ENCODE data around the gene TMEM42. TPM values are rescaled to one million over a fixed set of nuclear protein-coding genes. Genes with fewer than 3 reads are reported as not detected.

Gene TMEM42
- total RNA-seq, 1 donor from 2014 or later, result 10.0 TPM

GRCh38 chr3:44903314-44903713 is 41.6 kb downstream of the TMEM42 start:
- Mint-ChIP-seq H3K36me3 (ENCODE audit: low read depth) (no peaks in the 10 kb centered on the region), H3K27ac (no peak overlapping the region), H3K4me3 (no peak overlapping the region), H3K27me3 (ENCODE audit: insufficient read depth) (peaks cover 3% of the 10 kb centered on the region), H3K9me3 (no peaks in the 10 kb centered on the region), H3K4me1 (ENCODE audit: low read depth) (no peaks in the 10 kb centered on the region)
- intact Hi-C loops (cut with micrococcal nuclease), result no loop called here
- DNase-seq (ENCODE audit: low spot score), result no peak

GRCh38 chr3:44903751-44904150 is 42.0 kb downstream of the TMEM42 start:
- Mint-ChIP-seq H3K4me3 (no peak overlapping the region), H3K27me3 (ENCODE audit: insufficient read depth) (peaks cover 4% of the 10 kb centered on the region), H3K36me3 (ENCODE audit: low read depth) (no peaks in the 10 kb centered on the region), H3K9me3 (no peaks in the 10 kb centered on the region), H3K27ac (no peak overlapping the region), H3K4me1 (ENCODE audit: low read depth) (no peaks in the 10 kb centered on the region)
- no peak for DNase-seq (ENCODE audit: low spot score)
- intact Hi-C loops (cut with micrococcal nuclease), result no loop called here

DNA sequence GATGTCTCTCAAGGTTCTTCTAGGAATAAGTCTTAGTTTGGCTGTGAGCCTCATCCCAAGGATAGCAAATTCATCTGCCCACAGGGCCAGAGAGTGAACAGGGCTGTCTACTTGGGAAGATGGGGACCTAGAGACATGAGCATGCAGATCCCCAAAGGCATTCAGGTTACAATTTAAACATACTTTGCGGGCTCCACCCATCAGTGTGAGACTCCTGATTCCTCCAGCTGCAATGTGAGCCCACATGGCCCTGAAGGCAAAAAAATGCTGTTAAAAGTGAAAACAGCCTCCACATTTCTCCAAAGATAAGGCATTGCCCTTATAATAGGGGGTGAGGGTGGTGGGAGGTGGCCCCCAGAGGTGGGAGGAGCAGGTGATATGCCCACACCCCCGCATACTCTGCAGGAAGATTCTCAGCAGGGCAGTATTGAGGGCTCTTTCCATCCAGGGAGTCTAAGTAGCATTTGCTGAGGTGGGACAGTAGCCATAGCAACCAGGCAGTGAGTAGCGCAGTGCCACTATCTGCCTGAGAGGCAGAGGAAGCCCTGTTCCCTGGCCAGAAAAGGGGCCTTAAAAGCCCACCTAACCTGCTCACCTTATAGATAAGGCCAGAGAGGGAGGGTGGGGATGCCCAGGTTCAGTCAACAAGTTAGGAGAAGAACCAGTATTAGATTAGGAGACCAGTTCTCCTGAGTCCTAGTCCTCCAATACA is 43.9 kb downstream of the TMEM42 start:
- intact Hi-C loops (cut with micrococcal nuclease), result no loop called here
- no peak for DNase-seq (ENCODE audit: low spot score)

GRCh38 chr3:44906997-44907396 is 45.3 kb downstream of the TMEM42 start:
- H3K9me3 Mint-ChIP-seq, result no peaks in the 10 kb centered on the region
- peaks cover 9% of the 10 kb centered on the region for H3K27me3 Mint-ChIP-seq (ENCODE audit: insufficient read depth)
- no peaks in the 10 kb centered on the region for H3K36me3 Mint-ChIP-seq (ENCODE audit: low read depth)
- no peaks in the 10 kb centered on the region for H3K4me1 Mint-ChIP-seq (ENCODE audit: low read depth)
- no peak overlapping the region for H3K27ac Mint-ChIP-seq
- intact Hi-C loops (cut with micrococcal nuclease), result no loop called here
- DNase-seq (ENCODE audit: low spot score), result no peak
- H3K4me3 Mint-ChIP-seq, result no peak overlapping the region

More for the DNA sequence above, 43.9 kb downstream of the TMEM42 start:
- Mint-ChIP-seq H3K27ac (no peak overlapping the region), H3K27me3 (ENCODE audit: insufficient read depth) (peaks cover 7% of the 10 kb centered on the region), H3K4me1 (ENCODE audit: low read depth) (no peaks in the 10 kb centered on the region), H3K9me3 (no peaks in the 10 kb centered on the region), H3K4me3 (no peak overlapping the region), H3K36me3 (ENCODE audit: low read depth) (no peaks in the 10 kb centered on the region)

- Mint-ChIP-seq H3K36me3 (ENCODE audit: low read depth) (no peaks in the 10 kb centered on the region), H3K9me3 (no peaks in the 10 kb centered on the region), H3K4me3 (no peak overlapping the region), H3K27me3 (ENCODE audit: insufficient read depth) (peaks cover 9% of the 10 kb centered on the region), H3K27ac (no peak overlapping the region), H3K4me1 (ENCODE audit: low read depth) (no peaks in the 10 kb centered on the region)
- intact Hi-C loops (cut with micrococcal nuclease), result no loop called here
- no peak for DNase-seq (ENCODE audit: low spot score)
Measured at GRCh38 chr3:44907612-44908011, 45.9 kb downstream of the TMEM42 start.

DNA sequence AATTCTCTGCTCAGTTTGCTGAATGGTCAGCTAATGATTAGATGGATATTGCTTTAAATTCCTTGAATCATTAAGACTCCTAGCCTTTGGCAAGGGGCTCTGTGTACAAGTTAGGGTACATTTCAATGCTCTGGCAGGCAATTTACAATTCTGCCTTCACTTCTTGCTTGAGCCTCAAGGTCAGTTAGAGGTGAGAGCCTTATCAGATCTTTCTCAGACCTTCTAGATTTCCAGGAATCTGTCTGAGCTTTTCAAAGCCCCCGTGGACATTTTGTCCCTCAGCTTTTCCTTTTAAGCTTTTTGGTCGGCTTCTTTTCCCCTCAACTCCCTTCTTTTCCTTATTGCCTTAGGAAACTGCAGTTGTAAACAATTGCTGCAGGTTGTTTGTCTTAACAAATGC is 47.4 kb downstream of the TMEM42 start:
- Mint-ChIP-seq H3K9me3 (no peaks in the 10 kb centered on the region), H3K27ac (no peak overlapping the region), H3K36me3 (ENCODE audit: low read depth) (no peaks in the 10 kb centered on the region), H3K4me3 (no peak overlapping the region), H3K4me1 (ENCODE audit: low read depth) (no peaks in the 10 kb centered on the region), H3K27me3 (ENCODE audit: insufficient read depth) (peaks cover 9% of the 10 kb centered on the region)
- intact Hi-C loops (cut with micrococcal nuclease), result no loop called here
- DNase-seq (ENCODE audit: low spot score), result no peak

DNA sequence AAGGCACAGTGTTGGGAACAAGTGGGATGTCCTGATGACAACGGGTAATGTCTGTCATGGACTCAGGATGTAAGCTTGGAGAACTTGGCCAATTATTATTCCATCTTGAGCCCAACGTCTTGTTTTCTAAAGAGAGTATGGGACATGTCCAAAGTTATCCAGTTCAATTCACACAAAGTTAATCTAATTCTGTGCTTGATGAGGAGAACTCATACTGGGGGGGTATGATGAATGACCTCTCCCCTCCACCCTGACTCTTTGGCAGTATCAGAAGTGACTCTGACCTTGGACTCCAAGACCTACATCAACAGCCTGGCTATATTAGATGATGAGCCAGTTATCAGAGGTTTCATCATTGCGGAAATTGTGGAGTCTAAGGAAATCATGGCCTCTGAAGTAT is 49.0 kb downstream of the TMEM42 start:
- Mint-ChIP-seq H3K4me1 (ENCODE audit: low read depth) (no peaks in the 10 kb centered on the region), H3K27me3 (ENCODE audit: insufficient read depth) (peaks cover 9% of the 10 kb centered on the region), H3K4me3 (no peak overlapping the region), H3K9me3 (no peaks in the 10 kb centered on the region), H3K27ac (no peak overlapping the region), H3K36me3 (ENCODE audit: low read depth) (no peaks in the 10 kb centered on the region)
- intact Hi-C loops (cut with micrococcal nuclease), result no loop called here
- no peak for DNase-seq (ENCODE audit: low spot score)

GRCh38 chr3:44913868-44914468 is 52.3 kb downstream of the TMEM42 start:
- H3K4me1 Mint-ChIP-seq (ENCODE audit: low read depth), result no peaks in the 10 kb centered on the region
- no peaks in the 10 kb centered on the region for H3K9me3 Mint-ChIP-seq
- H3K4me3 Mint-ChIP-seq, result no peak overlapping the region
- H3K27me3 Mint-ChIP-seq (ENCODE audit: insufficient read depth), result peaks cover 3% of the 10 kb centered on the region
- intact Hi-C loops (cut with micrococcal nuclease), result loop anchor here (1.0 kb wide), 2 partner anchors 381 to 591 kb away; no protein-coding TSS in a partner anchor
- DNase-seq (ENCODE audit: low spot score), result peak; percentile 27
- no peaks in the 10 kb centered on the region for H3K36me3 Mint-ChIP-seq (ENCODE audit: low read depth)
- H3K27ac Mint-ChIP-seq, result no peak overlapping the region

- intact Hi-C loops (cut with micrococcal nuclease), result loop anchor here (1.0 kb wide), 2 partner anchors 382 to 592 kb away; no protein-coding TSS in a partner anchor
- DNase-seq (ENCODE audit: low spot score), result no peak
- peaks cover 2% of the 10 kb centered on the region for H3K27me3 Mint-ChIP-seq (ENCODE audit: insufficient read depth)
- H3K4me1 Mint-ChIP-seq (ENCODE audit: low read depth), result no peaks in the 10 kb centered on the region
- no peak overlapping the region for H3K27ac Mint-ChIP-seq
- no peaks in the 10 kb centered on the region for H3K9me3 Mint-ChIP-seq
- no peak overlapping the region for H3K4me3 Mint-ChIP-seq
- H3K36me3 Mint-ChIP-seq (ENCODE audit: low read depth), result no peaks in the 10 kb centered on the region
Measured at GRCh38 chr3:44914936-44915335, 53.2 kb downstream of the TMEM42 start.

Other genes starting within 250 kb of the TMEM42 start
- 11.6 and 12.0 TPM in 2 replicates for gene ZNF197, start 236.9 kb upstream of the TMEM42 start, total RNA-seq
- gene ZNF35, start 213.2 kb upstream of the TMEM42 start, total RNA-seq, result 4.8 and 5.5 TPM in 2 replicates
- 0.54 and 0.73 TPM in 2 replicates for gene ZNF502, start 149.3 kb upstream of the TMEM42 start, total RNA-seq
- 1.5 and 1.6 TPM in 2 replicates for gene ZNF501, start 132.3 kb upstream of the TMEM42 start, total RNA-seq
- gene KIAA1143, start 100.3 kb upstream of the TMEM42 start, total RNA-seq, result 39.2 and 40.4 TPM in 2 replicates
- gene KIF15, start 100.1 kb upstream of the TMEM42 start, total RNA-seq, result 23.2 and 25.5 TPM in 2 replicates
- gene TGM4, start 12.7 kb downstream of the TMEM42 start, total RNA-seq, result not detected in 2 replicates
- gene ZDHHC3, start 114.3 kb downstream of the TMEM42 start, total RNA-seq, result 46.6 and 47.5 TPM in 2 replicates
- gene EXOSC7, start 114.3 kb downstream of the TMEM42 start, total RNA-seq, result 93.6 and 94.4 TPM in 2 replicates
- gene CLEC3B, start 164.4 kb downstream of the TMEM42 start, total RNA-seq, result not detected in 2 replicates

All from activated T-helper 1 cell treated with anti-CD3 and anti-CD28 coated beads, Interleukin-12 subunit alpha, Interleukin-12 subunit beta, Interleukin-2, Interleukin-4 antibody, amounts not matched to agents 30 ng/mL and 10 ng/mL and 1 ng/mL, durations not matched to agents 14 hours and 24 hours and 36 hours (primary cell).